Stomach smooth muscle (tissue), 2 donors: ENCODE data around the gene PTCH1.

Experiments
- H3K27ac ChIP-seq: one replicate; pipeline ENCODE4 v1.7.0; 2013; ENCODE audit warnings: mild to moderate bottlenecking, low read length, inconsistent platforms
- H3K27me3 ChIP-seq, 2 donors: one replicate each; pipeline ENCODE4 v1.7.0; 2013; ENCODE audit warnings: low read length in 2 of 2; ENCODE audit not compliant: insufficient read depth in 2 of 2, control insufficient read depth in 1 of 2
- H3K36me3 ChIP-seq, 2 donors: one replicate each; pipeline ENCODE4 v1.7.0; 2013; ENCODE audit warnings: low read length in 2 of 2; ENCODE audit not compliant: control insufficient read depth in 2 of 2, insufficient read depth in 2 of 2
- H3K4me1 ChIP-seq: one replicate; pipeline ENCODE4 v1.7.0; 2013; ENCODE audit warnings: low read length; ENCODE audit not compliant: control insufficient read depth, insufficient read depth
- H3K4me3 ChIP-seq, 2 donors: one replicate each; pipeline ENCODE4 v1.7.0; 2013; ENCODE audit warnings: low read length in 2 of 2
- H3K9ac ChIP-seq, 2 donors: one replicate each; pipeline ENCODE4 v1.7.0; 2013; ENCODE audit warnings: low read length in 2 of 2, mild to moderate bottlenecking in 1 of 2
- H3K9me3 ChIP-seq, 2 donors: one replicate each; pipeline ENCODE4 v1.7.0; 2013; ENCODE audit warnings: low read length in 2 of 2; ENCODE audit not compliant: control insufficient read depth in 2 of 2
- donor health status: healthy.
- donor health status: Pancreatic carcinoma.

The PTCH1 gene

DNA sequence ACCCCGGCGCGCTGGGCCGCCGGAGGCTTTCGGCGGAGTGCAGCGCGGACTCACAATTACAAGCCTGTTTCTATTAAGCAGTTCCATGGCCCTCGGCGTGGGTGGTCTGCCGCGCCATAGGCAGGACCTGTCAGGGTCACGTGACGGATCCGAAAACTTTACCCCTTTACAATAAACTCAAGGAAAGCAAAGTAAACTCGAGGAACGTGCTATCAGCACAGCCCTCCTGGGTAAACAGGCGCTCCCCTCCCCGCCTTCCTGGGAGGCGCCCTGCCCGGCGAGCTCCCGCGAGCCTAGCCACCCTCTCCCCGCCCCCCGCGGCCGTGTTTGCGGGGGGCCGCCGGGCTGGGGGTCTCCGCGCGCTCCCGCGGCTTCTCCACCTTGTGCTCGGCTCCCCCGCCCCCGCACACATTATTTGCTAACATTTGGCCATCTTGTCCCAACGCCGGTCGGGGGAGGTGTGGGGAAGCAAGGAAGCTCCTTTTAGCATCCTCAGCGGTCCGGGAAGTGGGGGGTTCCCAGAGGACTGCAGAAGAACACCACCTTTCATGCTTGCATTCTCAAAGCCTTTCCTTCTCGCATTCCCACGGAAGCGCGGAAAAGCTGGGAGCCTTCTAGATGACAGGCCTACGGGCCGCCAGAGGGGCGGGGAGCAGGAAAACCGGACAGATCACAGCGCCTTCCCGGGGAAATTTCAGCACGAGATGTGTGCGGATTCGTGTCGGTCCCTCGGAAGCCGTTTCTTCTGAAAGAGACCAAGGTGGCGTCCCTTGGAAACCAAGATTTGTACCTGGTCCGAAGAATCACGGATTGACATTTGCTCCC is at the start of gene PTCH1:
Gene PTCH1 (minus strand): TSS at position 238 of the 825 bp plus-strand sequence.
- Histone ChIP-seq H3K27me3 (peaks cover 0 to 10% of the 10 kb centered on the region in 2 donors), H3K27ac (peak within 1 kb of the TSS; percentile 37), H3K9ac (peak within 1 kb of the TSS; percentile 51 to 72), H3K4me3 (peak within 1 kb of the TSS; percentile 81 to 82), H3K36me3 (no peaks in the 10 kb centered on the region), H3K4me1 (peaks cover 18% of the 10 kb centered on the region), H3K9me3 (no peaks in the 10 kb centered on the region)

DNA sequence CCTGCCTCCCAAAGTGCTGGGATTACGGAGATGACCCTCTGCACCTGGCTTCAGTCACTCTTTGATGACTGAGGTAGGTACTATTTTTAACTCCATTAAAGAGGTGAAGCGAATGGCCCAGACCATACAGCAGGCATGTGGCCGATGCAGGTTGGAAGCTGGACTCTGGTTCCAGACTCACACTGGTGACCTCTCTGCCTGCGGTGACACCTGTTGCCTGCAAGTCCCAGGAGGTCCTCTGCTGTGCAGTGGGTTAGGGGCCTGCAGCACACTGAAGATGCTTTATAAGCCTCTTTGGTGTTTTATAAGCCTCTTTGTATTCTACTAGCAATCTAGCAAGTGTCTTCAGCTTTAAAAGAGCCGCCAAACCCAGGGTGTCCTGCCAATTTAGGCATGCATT is 49.2 kb upstream of the PTCH1 start:
- H3K4me1 ChIP-seq = no peaks in the 10 kb centered on the region
- peaks cover 5 to 7% of the 10 kb centered on the region in 2 donors for H3K27me3 ChIP-seq
- H3K9ac ChIP-seq = no peak overlapping the region
- H3K27ac ChIP-seq = no peak overlapping the region
- no peaks in the 10 kb centered on the region for H3K36me3 ChIP-seq
- H3K9me3 ChIP-seq = no peaks in the 10 kb centered on the region
- H3K4me3 ChIP-seq = no peak overlapping the region

DNA sequence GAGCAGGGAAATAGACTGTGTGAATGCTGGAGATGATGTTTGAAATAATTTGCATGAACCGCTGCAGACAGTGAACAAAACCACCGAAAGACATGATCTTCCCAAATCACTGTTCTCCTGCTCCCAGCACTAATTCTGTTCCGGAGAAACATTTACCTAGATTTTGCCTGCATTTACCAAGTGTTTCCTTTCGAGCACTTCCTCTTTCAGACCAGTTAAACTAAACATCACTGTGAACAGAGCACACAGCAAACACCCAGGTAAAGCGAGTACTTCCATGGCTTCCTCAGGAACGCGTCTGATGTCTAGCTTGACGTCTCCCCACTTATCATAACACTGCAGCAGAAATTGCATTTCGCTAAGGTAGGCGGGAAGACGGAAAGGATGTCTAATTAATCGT is 45.1 kb upstream of the PTCH1 start:
- Histone ChIP-seq H3K9ac (no peak overlapping the region), H3K9me3 (no peaks in the 10 kb centered on the region), H3K36me3 (no peaks in the 10 kb centered on the region)

DNA sequence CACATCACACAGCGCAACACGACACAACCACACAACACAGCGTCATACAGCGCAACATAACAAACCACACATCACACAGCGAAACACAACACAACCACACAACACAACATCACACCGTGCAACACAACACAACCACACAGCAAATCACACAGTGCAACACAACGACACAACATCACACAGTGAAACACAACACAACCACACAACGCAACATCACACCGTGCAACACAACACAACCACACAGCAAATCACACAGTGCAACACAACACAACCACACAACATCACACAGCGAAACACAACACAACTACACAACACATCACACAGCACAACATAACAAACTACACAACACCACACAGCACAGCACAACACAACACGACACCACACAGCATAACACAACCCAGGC is 40.4 kb upstream of the PTCH1 start:
- Histone ChIP-seq H3K27ac (no peak overlapping the region), H3K9me3 (no peaks in the 10 kb centered on the region), H3K36me3 (no peaks in the 10 kb centered on the region), H3K4me1 (no peaks in the 10 kb centered on the region), H3K9ac (no peak overlapping the region), H3K27me3 (peaks cover 9 to 15% of the 10 kb centered on the region in 2 donors), H3K4me3 (no peak overlapping the region)

More for the DNA sequence above, 45.1 kb upstream of the PTCH1 start:
- H3K4me3 ChIP-seq = no peak overlapping the region
- no peaks in the 10 kb centered on the region for H3K4me1 ChIP-seq
- no peak overlapping the region for H3K27ac ChIP-seq
- peaks cover 2 to 4% of the 10 kb centered on the region in 2 donors for H3K27me3 ChIP-seq

DNA sequence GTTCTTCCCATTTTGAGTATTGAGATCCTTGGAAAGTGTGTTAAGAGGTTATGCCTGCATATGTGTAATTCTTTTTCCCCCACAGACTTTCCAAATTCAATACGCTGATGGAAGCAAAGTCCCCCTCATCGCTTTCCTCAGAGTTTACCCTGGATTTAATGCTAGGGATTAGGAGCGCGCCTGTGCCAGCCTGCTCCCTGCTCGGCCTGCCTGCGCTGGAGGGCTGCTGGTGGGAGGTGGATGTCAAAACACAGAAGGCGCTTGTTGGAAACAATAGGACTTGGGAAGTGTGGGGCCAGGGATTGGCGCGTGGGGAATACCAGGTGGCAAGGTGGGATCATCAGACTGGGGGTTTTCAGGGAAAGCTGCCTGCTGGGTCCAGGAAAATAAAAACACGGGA is 39.8 kb upstream of the PTCH1 start:
- Histone ChIP-seq H3K9ac (no peak overlapping the region), H3K4me3 (no peak overlapping the region), H3K27ac (no peak overlapping the region), H3K9me3 (no peaks in the 10 kb centered on the region), H3K36me3 (no peaks in the 10 kb centered on the region), H3K27me3 (peaks cover 9 to 13% of the 10 kb centered on the region in 2 donors), H3K4me1 (no peaks in the 10 kb centered on the region)

DNA sequence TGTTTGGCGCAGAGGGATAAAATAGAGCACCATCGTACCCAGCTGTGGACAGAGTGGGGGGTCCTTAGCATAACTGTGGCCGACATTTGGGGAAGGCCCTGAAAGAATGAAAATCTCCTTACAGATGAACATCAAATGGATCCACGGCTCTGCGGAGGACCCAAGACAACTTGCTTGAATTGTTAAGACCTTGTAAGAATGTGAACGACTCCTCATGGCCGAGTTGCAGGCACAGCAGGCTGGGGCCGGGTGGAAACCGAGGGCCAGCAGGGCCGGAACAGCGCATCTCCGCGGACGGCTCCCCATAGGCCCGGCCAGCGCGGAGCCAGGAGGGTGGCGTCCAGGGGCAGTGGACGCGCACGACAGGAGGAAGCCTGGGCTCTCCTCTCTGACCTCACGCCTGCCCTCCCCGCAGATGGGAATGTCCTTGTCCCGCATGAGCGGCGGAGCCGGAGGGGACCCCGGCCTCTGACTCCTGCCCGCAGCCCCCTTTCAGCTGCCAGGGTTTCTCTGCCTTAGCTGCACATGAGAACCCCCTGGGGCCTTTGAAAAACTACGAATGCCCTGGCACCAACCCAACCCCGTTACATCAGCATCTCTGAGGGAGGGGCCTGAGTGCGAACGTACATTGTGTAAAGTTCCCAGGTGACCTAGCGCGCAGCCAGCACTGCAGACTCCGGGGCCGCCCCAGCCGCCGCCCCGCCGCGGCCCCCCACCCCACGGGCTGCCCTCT is 36.2 kb upstream of the PTCH1 start:
- H3K9ac ChIP-seq = no peak overlapping the region
- H3K9me3 ChIP-seq = no peaks in the 10 kb centered on the region
- H3K36me3 ChIP-seq = no peaks in the 10 kb centered on the region
- no peak overlapping the region for H3K4me3 ChIP-seq
- H3K27ac ChIP-seq = no peak overlapping the region
- peaks cover 9 to 13% of the 10 kb centered on the region in 2 donors for H3K27me3 ChIP-seq
- no peaks in the 10 kb centered on the region for H3K4me1 ChIP-seq

DNA sequence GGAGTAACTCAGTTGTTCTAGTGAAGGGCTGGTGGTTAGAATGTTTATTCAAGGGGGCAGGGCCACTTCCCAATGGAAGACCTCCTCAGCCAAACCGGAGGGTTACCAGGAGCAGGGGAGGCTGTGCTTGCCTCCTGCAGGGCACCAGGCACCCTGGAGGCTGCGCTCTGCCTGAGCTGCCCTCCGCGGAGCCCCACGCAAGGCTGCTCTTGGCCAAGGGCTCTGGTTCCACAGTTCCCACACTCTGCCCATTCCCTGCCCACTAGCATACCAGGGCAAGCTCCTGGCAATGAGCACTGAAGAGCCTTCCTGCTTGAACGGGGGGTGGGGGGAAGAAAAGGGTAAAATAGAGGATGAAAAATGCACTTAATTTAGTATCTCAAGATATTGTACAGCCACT is 35.5 kb upstream of the PTCH1 start:
- no peak overlapping the region for H3K27ac ChIP-seq
- H3K36me3 ChIP-seq = no peaks in the 10 kb centered on the region
- no peaks in the 10 kb centered on the region for H3K9me3 ChIP-seq
- no peaks in the 10 kb centered on the region for H3K4me1 ChIP-seq
- peaks cover 9 to 13% of the 10 kb centered on the region in 2 donors for H3K27me3 ChIP-seq
- no peak overlapping the region for H3K4me3 ChIP-seq
- H3K9ac ChIP-seq = no peak overlapping the region

DNA sequence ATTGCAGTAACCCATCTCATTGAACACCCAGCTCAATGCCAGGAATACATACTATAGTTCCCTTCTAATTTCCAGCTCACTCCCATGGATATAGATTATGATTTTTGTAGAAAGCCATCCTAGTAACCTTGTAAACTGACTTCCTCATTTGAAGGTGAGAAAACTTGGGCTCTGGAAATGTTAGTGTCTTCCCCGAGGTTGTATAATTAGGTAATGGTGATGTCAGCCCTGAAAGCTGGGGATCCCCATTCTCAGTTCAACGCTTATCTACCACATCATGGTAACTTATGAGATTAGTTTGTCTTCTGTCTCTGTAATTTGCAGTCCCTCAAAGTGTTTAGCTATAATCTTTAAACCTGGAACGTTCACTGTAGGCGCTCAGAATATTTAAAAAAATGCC is 34.6 kb upstream of the PTCH1 start:
- no peaks in the 10 kb centered on the region for H3K36me3 ChIP-seq
- no peaks in the 10 kb centered on the region for H3K9me3 ChIP-seq
- no peaks in the 10 kb centered on the region for H3K4me1 ChIP-seq
- no peak overlapping the region for H3K27ac ChIP-seq
- no peak overlapping the region for H3K4me3 ChIP-seq
- H3K9ac ChIP-seq = no peak overlapping the region
- H3K27me3 ChIP-seq = peaks cover 5 to 13% of the 10 kb centered on the region in 2 donors

DNA sequence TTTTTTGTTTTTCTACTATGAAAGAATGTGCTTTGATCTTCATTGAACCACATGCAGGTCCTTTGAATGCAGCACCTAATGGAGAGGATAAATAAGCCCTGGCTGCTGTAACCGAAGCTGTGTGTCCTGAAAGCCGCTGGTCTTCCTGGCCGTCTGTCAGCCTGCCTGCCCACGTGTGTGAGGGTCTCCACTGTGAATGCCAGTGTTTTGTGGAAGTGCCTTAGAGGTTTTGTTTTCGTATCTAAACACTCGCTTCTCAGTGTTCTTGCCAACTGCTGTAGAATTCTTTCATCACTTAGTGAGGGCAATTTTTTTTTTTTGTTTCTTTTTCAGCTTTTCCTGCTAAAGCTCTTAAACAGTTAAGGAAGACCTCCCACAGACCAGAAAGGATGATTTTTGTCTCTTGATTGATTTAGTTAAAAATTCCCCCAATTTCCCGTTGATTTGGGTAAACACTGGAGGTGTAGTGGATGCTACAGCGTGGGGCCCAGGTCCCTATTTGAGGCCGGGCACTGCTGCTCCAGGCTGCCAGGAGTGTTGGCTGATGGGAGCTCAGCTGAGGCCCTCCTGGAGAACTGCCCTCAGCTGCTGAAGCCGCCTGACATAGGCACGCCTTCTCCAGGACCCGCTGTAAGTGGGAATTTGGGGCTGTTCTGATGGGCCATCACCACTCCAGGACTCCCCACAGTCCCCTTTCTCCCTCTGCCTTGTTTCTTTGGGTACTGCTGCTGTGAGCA is 29.2 kb upstream of the PTCH1 start:
- H3K27ac ChIP-seq = no peak overlapping the region
- H3K9me3 ChIP-seq = no peaks in the 10 kb centered on the region
- H3K9ac ChIP-seq = no peak overlapping the region
- H3K27me3 ChIP-seq = no peaks in the 10 kb centered on the region
- H3K36me3 ChIP-seq = no peaks in the 10 kb centered on the region
- H3K4me1 ChIP-seq = no peaks in the 10 kb centered on the region
- H3K4me3 ChIP-seq = no peak overlapping the region

DNA sequence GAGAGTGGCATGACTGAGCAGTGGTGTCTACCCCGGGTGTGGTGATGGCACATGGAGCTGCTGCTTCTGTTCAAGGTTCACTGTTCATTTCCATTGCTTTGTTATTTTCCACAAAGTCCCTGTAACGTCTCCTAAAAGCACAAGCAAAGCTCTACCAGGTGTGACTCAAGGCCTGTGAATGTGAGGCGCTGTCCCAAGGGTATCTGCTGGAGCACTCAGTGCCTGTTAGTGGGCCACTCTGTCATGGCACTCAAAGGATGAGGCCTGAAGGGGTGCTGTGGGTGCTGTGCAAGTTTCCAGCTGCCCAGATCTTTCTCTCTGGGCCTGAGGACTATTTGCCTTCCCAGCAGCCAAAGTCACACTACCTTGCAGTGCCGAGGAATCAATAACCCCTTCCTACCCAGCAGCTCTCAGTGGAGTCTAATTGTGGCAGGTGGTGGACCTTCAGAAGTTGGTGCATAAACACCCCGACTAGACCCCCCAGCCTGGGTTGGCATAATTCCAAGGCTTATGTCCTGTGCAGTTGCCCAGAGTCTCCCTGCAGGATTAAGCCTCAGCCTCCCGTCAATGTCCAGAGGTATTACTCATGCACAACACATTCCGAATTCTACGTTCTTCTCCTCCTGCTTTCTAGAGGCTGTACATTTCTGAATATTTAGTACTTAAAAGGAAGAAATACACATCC is 17.4 kb upstream of the PTCH1 start:
- H3K4me3 ChIP-seq = no peak overlapping the region
- H3K27ac ChIP-seq = no peak overlapping the region
- H3K4me1 ChIP-seq = no peaks in the 10 kb centered on the region
- no peak overlapping the region for H3K9ac ChIP-seq
- no peaks in the 10 kb centered on the region for H3K27me3 ChIP-seq
- H3K36me3 ChIP-seq = no peaks in the 10 kb centered on the region
- H3K9me3 ChIP-seq = no peaks in the 10 kb centered on the region
